ENCODE data around the gene ANKRD45.

The ANKRD45 gene

DNA sequence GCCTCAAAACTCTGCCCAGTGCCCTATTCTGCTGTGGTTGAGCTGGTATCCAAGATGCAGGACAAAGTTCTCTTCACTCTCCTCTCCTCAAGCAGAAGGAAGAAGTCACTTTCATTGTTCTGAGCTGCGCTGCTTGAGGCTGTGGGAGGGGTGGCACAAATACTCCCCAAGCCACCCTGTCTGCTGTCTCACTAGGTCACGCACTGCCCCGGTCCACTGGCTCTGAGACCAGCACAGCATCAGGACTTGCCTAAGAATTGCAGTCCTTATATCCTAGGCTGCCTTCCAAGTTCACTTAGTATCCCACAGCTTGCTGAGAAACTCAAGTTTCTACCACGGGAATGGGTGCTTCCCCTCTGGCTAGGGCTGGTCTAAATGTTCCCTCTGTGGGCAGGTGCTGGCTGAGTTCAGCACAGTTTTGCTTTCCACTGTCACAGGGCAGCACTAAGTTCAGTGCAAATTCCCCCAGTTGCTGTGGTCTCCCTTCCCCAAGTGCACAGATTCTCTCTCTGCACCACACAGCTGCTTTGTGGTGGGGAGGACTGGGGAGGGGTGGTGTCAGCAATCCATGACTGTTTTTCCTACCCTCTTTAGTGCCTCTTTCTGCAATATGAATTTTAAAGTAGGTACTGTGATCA, 99.2 kb downstream of the ANKRD45 start:
- TF ChIP-seq, protein P1, sequence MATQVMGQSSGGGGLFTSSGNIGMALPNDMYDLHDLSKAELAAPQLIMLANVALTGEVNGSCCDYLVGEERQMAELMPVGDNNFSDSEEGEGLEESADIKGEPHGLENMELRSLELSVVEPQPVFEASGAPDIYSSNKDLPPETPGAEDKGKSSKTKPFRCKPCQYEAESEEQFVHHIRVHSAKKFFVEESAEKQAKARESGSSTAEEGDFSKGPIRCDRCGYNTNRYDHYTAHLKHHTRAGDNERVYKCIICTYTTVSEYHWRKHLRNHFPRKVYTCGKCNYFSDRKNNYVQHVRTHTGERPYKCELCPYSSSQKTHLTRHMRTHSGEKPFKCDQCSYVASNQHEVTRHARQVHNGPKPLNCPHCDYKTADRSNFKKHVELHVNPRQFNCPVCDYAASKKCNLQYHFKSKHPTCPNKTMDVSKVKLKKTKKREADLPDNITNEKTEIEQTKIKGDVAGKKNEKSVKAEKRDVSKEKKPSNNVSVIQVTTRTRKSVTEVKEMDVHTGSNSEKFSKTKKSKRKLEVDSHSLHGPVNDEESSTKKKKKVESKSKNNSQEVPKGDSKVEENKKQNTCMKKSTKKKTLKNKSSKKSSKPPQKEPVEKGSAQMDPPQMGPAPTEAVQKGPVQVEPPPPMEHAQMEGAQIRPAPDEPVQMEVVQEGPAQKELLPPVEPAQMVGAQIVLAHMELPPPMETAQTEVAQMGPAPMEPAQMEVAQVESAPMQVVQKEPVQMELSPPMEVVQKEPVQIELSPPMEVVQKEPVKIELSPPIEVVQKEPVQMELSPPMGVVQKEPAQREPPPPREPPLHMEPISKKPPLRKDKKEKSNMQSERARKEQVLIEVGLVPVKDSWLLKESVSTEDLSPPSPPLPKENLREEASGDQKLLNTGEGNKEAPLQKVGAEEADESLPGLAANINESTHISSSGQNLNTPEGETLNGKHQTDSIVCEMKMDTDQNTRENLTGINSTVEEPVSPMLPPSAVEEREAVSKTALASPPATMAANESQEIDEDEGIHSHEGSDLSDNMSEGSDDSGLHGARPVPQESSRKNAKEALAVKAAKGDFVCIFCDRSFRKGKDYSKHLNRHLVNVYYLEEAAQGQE (IDR thresholded peaks at IDR 0.05; ENCODE audit: insufficient read depth in 1 of 2, low read depth in 2 of 2, low read length in 2 of 2), result no peak
- TF ChIP-seq FOXP2 (optimal IDR thresholded peaks at IDR 0.05; ENCODE audit: borderline replicate concordance, extremely low read depth, extremely low read length, insufficient read depth), result no peak
- no peak for TF ChIP-seq TAF1 (IDR thresholded peaks at IDR 0.05; ENCODE audit: borderline replicate concordance, insufficient read depth, low read length)
- no peak for TF ChIP-seq POLR2AphosphoS5 (IDR thresholded peaks at IDR 0.05; ENCODE audit: low read depth, low read length)
- TF ChIP-seq SIN3A (IDR thresholded peaks at IDR 0.05; ENCODE audit: borderline replicate concordance, insufficient read depth, low read length), result no peak

DNA sequence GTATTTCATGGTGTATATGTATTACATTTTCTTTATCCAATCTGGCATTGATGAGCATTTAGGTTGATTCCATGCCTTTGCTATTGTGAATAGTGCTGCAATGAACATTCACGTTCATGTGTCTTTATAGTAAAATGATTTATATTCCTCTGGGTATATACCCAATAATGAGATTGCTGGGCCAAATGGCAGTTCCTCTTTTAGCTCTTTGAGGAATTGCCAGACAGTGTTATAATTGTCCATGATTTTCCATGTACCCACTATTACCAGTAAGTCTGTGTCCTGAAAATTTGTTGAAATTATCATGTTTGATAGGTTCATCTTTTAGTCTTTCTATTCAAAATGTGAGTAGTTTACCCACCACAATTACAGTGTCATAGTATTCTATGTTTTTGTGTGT, 101.2 kb downstream of the ANKRD45 start:
- TF ChIP-seq SIN3A (IDR thresholded peaks at IDR 0.05; ENCODE audit: borderline replicate concordance, insufficient read depth, low read length), result no peak
- TF ChIP-seq, protein P1 (IDR thresholded peaks at IDR 0.05; ENCODE audit: insufficient read depth in 1 of 2, low read depth in 2 of 2, low read length in 2 of 2), result no peak
- no peak for TF ChIP-seq POLR2AphosphoS5 (IDR thresholded peaks at IDR 0.05; ENCODE audit: low read depth, low read length)
- TF ChIP-seq TAF1 (IDR thresholded peaks at IDR 0.05; ENCODE audit: borderline replicate concordance, insufficient read depth, low read length), result no peak
- no peak for TF ChIP-seq FOXP2 (optimal IDR thresholded peaks at IDR 0.05; ENCODE audit: borderline replicate concordance, extremely low read depth, extremely low read length, insufficient read depth)

DNA sequence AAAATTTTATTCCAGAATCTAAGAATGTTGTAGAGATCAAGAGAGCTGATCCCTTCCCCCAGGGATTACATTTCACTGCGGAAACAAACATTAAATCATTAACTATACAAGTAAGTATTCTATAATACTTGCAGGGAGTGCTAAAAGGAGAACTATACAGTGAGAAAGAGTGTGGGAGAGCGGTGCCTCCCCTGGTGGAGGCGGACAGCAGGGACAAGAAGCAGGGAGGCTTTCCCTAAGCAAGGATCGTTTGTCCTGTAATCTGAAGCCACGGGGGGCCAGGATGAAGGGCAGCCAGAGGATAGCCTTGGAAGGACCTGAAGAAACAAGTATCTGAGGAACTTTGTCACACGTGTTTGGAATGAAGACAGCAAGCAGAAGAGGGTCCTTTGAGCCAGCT, 106.8 kb downstream of the ANKRD45 start:
- no peak for TF ChIP-seq SIN3A (IDR thresholded peaks at IDR 0.05; ENCODE audit: borderline replicate concordance, insufficient read depth, low read length)
- no peak for TF ChIP-seq FOXP2 (optimal IDR thresholded peaks at IDR 0.05; ENCODE audit: borderline replicate concordance, extremely low read depth, extremely low read length, insufficient read depth)
- TF ChIP-seq, protein P1 (IDR thresholded peaks at IDR 0.05; ENCODE audit: insufficient read depth in 1 of 2, low read depth in 2 of 2, low read length in 2 of 2), result no peak
- no peak for TF ChIP-seq TAF1 (IDR thresholded peaks at IDR 0.05; ENCODE audit: borderline replicate concordance, insufficient read depth, low read length)
- TF ChIP-seq POLR2AphosphoS5 (IDR thresholded peaks at IDR 0.05; ENCODE audit: low read depth, low read length), result no peak

DNA sequence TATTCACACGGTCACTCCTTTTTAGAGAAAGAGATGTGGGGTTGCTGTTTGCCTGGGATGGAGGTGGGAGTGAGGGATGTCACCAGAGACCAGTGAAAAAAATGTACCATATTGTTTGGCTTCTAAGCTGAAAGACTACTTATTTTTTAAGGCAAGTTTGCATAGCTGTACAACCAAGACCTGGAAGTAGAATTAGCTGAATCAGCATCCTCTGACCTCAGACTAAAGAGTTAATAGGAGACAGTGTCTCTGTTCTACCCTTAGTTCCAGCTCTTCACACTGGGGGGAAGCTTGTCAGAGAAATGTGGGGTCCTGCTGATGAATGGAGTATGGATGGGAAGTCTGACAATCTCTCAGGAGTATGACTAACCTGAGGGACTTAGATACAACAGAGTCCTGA, 108.4 kb downstream of the ANKRD45 start:
- no peak for TF ChIP-seq TAF1 (IDR thresholded peaks at IDR 0.05; ENCODE audit: borderline replicate concordance, insufficient read depth, low read length)
- TF ChIP-seq FOXP2 (optimal IDR thresholded peaks at IDR 0.05; ENCODE audit: borderline replicate concordance, extremely low read depth, extremely low read length, insufficient read depth), result no peak
- TF ChIP-seq SIN3A (IDR thresholded peaks at IDR 0.05; ENCODE audit: borderline replicate concordance, insufficient read depth, low read length), result no peak
- TF ChIP-seq, protein P1 (IDR thresholded peaks at IDR 0.05; ENCODE audit: insufficient read depth in 1 of 2, low read depth in 2 of 2, low read length in 2 of 2), result no peak
- TF ChIP-seq POLR2AphosphoS5 (IDR thresholded peaks at IDR 0.05; ENCODE audit: low read depth, low read length), result no peak

All from PFSK-1 (cell line).